GM19025 (cell line): ENCODE data around the gene ZNF677.
"Not testable (repeated sequence)": the region's sequence is repeated elsewhere in the genome, so short reads cannot be mapped to it uniquely, and the experiment has no call there.

Source experiments
- ATAC-seq: cut with Tn5 transposase; IDR thresholded peaks from one replicate; pipeline ENCODE4 v1.9.1; 2021; ENCODE audit warnings: mild to moderate bottlenecking, low read depth, moderate library complexity; ENCODE audit not compliant: unreplicated experiment

ZNF677 gene

GRCh38 chr19:53254411-53255341 is at the start of gene ZNF677:
ZNF677 (minus strand) TSS chr19:53254873; CDS start chr19:53251550, 3,323 bp downstream.
- ATAC-seq: no peak

GRCh38 chr19:53301341-53301740 is 46.7 kb upstream of the ZNF677 start:
- ATAC-seq: not testable (repeated sequence)

- no peak for ATAC-seq
Measured at GRCh38 chr19:53294786-53295441, 40.2 kb upstream of the ZNF677 start.

DNA sequence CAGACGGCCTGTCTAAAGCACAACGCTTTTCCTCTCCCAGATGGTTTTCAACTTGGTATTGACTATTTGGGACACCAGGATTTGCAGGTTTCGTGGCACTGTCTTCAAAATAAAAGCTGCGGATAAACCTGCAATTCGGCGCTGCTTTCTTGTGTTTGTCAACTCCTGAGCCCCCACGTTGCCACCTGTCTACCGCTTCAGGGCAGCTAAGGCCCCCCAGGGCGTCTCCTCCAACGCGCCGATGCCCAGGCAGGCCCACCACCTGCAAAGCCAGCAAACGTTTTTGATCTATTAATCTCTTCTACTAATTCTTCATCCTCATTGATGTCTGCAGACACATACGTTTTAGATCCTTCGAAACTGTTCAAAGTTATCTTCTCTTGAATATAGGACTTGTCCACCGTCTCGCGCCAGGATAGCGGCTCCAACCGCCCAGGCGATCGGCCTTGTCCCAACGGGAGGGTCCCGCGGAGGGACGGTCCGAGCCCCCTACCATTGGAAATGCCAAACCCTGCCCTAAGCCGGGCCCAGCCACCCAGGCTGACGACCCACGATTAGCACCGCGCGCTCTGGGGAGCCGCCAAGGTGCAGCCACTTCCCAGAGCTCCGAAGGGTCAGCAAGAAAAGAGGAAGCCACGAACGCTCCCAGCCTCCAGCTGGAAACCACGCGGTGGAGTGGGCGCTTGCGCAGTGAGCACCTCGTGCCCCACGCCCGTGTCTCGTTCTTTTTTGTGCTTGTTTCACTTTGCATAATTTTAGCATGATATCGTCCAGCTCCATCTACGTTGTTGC is 36.3 kb upstream of the ZNF677 start:
- ATAC-seq: no peak

GRCh38 chr19:53285087-53285486 is 30.4 kb upstream of the ZNF677 start:
- ATAC-seq: no peak

DNA sequence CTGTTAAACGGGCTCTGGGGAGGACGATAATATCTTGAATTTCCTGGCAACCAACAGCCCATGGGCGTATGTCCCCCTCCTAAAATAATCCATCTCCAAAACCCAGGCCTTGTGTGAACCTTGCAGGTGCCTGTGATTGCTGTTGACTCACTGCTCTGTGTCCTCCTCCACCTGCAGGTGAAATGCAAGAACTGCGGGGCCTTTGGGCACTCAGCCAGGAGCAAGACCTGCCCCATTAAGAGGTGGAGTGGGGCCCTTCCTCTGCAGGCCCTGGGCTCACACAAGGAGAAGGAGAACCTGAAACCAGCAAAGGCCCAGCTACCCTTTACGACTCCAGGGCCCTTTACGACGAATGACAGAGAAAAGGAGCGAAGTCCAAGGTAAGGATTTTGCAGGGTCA is 27.3 kb upstream of the ZNF677 start:
- ATAC-seq: not testable (repeated sequence)

DNA sequence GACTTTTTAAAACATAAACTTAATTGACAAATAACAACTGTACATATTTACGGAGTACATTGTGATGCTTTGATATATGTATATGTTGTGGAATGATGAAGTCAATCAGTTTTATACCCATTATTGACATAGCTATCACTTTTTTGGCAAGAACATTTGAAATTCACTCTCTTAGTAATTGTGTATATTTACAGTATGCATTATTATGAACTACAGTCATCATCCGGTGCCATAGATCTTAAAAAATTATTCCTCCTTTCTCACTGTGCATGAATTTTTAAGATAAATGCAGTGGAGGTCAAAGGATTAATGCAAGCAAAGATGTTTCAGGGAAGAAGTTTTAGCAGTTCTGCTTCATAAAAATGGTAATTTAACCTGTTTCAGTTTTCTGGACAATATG is 20.8 kb upstream of the ZNF677 start:
- ATAC-seq: no peak

DNA sequence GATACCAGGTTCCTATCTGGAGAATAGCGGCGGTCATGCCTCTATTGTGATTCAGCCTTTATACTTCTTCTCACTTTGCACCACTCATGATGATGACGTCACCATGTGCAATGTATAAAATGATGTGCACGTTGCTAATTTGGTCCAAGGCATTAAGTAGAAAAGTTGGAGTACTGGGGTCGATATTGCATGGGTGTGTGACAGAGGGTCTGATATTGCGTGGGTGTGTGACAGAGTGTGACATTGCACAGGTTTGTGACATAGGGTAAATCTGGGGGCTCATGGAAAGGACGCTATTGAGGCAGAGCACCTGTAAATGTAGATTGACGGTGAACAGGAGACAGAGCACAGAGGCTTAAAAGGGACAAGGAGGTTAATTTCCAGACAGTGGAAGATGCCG is 17.4 kb upstream of the ZNF677 start:
- no peak for ATAC-seq

DNA sequence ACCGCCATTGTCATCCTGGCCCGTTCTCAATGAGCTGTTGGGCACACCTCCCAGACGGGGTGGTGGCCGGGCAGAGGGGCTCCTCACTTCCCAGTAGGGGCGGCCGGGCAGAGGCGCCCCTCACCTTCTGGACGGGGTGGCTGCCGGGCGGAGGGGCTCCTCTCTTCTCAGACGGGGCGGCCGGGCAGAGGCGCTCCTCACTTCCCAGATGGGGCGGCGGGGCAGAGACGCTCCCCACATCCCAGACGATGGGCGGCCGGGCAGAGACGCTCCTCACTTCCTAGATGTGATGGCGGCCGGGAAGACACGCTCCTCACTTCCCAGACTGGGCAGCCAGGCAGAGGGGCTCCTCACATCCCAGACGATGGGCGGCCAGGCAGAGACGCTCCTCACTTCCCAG is 15.2 kb upstream of the ZNF677 start:
- not testable (repeated sequence) for ATAC-seq

DNA sequence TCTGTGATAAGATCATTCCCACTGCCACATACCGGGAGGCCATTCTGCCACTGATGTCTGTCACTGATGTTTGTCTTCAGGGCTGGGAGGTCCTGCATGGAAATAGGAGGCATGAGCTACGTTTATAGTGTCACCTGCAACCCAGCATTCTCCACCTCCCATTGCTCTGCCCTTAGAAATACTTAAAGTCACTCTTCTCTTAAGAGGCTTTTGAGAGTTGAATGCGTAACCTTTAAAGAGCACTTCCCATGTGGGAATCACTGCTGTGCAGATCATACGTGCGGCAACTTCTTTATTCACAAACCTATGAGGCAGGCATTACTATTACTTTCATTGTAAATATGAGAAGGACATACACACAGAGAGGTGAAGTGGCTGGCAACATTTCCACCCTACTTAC is 12.9 kb upstream of the ZNF677 start, which contains the start of gene VN1R4:
VN1R4 (minus strand) TSS at position 101 of the 400 bp plus-strand sequence; CDS start at position 43, 58 bp downstream.
- not testable (repeated sequence) for ATAC-seq

DNA sequence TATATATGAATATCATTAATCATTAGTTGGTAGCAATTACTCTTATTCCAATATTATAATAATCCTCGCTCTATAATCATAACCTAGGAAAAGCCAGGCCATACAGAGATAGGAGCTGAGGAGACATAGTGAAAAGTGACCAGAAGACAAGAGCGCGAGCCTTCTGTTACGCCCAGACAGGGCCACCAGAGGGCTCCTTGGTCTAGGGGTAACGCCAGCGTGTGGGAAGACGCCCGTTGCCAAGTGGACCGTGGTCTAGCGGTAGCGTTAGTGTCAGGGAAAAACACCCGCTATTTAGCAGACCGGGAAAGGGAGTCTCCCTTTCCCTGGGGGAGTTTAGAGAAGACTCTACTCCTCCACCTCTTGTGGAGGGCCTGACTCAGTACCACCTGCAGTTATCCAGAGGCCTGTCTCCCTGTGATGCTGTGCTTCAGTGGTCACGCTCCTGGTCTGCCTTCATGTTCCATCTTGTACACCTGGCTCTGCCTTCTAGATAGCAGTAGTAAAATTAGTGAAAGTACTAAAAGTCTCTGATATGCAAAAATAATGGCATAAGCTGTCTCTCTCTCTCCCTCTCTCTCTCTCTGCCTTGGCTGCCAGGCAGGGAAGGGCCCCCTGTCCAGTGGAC is 3.2 kb upstream of the ZNF677 start, which contains the start of gene VN1R2:
VN1R2 (plus strand) TSS at position 578 of the 628 bp plus-strand sequence. CDS start 84 bp downstream, outside the sequence.
- not testable (repeated sequence) for ATAC-seq

DNA sequence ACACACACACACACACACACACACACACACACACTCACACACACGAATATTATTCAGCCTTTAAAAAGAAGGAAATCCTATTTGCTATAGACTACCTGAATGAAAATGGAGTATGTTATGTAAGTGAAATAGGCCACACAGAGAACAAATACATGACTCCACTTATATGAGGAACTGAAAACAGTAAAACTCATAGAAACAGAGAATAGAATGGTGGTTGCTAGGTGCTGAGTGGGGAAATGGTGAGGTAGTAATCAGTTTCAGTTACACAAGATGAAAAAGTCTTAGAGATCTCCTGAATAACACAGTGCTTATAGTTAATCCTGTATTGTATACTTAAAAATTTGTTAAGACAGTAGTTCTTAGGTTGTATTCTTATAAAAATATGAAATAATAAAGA is 8.2 kb downstream of the ZNF677 start:
- no peak for ATAC-seq

- ATAC-seq: no peak
Measured at GRCh38 chr19:53237114-53237777, 17.4 kb downstream of the ZNF677 start.

DNA sequence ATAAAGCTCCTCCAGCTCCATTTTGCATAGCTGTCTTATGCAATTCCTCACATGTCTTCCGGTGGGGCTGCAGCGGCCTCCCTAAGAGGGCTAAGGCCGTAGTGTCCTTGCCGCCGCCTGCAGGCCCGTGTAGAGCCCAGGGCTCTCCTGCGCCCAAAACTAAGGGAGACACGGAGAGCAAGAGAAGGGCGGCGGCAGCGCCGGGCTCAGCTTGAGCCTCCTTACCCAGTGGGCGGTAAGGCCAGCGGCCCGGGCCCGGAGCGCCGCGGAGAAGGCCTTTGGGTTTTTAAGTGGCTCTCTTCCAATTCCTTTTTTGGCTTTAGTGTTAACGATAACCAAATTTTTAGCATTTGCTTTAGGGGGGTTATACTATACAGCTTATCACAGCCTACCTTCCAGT is 30.1 kb downstream of the ZNF677 start:
- no peak for ATAC-seq

- not testable (repeated sequence) for ATAC-seq
Measured at GRCh38 chr19:53222716-53223115, 32.0 kb downstream of the ZNF677 start.

DNA sequence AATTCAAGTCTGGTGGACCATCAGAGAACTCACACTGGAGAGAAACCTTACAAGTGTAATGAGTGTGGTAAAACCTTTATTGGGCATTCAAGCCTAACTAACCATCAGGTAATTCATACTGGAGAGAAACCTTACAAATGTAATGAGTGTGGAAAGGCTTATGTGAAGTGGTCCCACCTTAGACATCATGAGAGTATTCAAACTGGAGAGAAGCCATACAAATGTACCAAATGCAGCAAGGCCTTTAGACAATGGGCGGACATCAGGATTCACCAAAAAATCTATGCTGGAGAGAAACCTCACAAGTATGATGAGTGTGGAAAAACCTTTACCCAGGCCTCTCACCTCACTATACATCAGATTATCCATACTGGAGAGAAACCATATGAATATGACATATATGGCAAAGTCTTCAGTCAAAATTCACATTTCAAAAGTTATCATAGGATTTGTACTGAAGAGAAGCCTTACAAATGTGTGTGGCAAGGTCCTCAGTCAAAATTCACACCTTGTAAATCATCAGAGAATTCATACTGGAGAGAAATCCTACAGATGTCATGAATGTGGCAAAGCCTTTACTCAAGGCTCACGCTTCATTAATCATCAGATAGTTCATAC is 41.9 kb downstream of the ZNF677 start:
- ATAC-seq: no peak

DNA sequence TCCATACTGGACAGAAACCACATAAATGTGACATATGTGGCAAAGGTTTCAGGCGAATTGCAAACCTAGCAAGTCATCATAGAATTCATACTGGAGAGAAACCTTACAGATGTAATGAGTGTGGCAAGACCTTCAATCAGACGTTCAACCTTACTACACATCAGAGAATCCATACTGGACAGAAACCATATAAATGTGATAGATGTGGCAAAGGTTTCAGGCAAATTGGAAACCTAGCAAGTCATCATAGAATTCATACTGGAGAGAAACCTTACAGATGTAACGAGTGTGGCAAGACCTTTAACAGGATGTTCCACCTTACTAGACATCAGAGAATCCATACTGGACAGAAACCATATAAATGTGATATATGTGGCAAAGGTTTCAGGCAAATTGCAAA is 43.1 kb downstream of the ZNF677 start:
- not testable (repeated sequence) for ATAC-seq

DNA sequence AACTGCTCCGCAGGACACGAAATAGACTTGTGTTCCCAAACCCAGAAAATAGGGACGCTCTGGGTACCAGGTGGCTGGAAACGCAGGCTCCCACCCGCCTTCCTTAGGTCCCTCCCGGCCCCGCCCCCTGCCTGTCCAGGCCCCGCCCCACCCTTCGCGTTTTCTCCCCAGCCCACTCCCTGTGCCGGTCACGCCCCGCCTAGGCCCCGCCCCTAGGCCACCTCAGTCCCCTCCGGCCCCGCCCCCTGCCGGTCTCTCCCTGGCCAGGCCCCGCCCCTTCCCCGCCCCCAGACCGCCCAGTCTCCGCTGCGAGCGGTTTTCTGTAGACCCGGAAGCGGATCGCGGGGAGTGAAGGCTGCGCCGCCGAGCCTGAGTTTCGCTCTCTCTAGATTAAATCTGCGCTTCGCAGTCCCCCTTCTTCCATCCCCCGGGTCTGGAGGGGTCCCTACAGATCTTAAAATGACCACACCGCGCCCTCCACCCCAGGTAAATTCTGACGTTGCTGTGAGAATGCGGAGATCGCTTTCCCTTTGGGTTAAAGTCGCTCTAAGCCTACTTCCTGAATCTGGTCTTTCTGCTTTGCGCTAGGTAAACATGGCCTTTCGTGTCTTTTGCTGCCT is 57.8 kb downstream of the ZNF677 start:
- ATAC-seq: no peak
